Neural cell (in vitro differentiated cells): ENCODE results near the gene CFAP97D1. TPM values are rescaled to one million over a fixed set of nuclear protein-coding genes. Genes with fewer than 3 reads are reported as not detected.

Experiments
- H2AFZ ChIP-seq: fragments of 200-600, 300-800 bp; sonication (generic), shearing (Covaris generic); 2 replicates; pipeline ENCODE4 v1.6.0; 2014; ENCODE audit warnings: low read depth, mild to moderate bottlenecking, antibody characterized with exemption, low read length, moderate library complexity
- H3F3A ChIP-seq: fragments of 200-600 bp; shearing (Covaris generic); 2 replicates; pipeline ENCODE4 v1.6.1; 2016; ENCODE audit warnings: mild to moderate bottlenecking, moderate library complexity, mixed read lengths, antibody characterized with exemption, low read length; ENCODE audit not compliant: insufficient read depth, poor library complexity, severe bottlenecking
- H3K27ac ChIP-seq: fragments of 200-600, 300-800 bp; sonication (generic), shearing (Covaris generic); 2 replicates; pipeline ENCODE4 v1.5.1; 2014; ENCODE audit warnings: mild to moderate bottlenecking, low read length, moderate library complexity
- H3K27me3 ChIP-seq: fragments of 300-800, 200-600 bp; sonication (generic), shearing (Covaris generic); 2 replicates; pipeline ENCODE4 v1.6.0; 2014; ENCODE audit warnings: mild to moderate bottlenecking, low read depth, low read length, moderate library complexity; ENCODE audit not compliant: insufficient read depth
- H3K36me3 ChIP-seq: fragments of 300-800, 200-600 bp; sonication (generic), shearing (Covaris generic); 2 replicates; pipeline ENCODE4 v1.5.1; 2014; ENCODE audit warnings: mild to moderate bottlenecking, antibody characterized with exemption, low read length, moderate library complexity; ENCODE audit not compliant: insufficient read depth
- H3K4me2 ChIP-seq: fragments of 300-800, 200-600 bp; sonication (generic), shearing (Covaris generic); 2 replicates; pipeline ENCODE4 v1.6.0; 2014; ENCODE audit warnings: mild to moderate bottlenecking, low read length
- H3K4me3 ChIP-seq: fragments of 300-800, 200-600 bp; sonication (generic), shearing (Covaris generic); 2 replicates; pipeline ENCODE4 v1.5.1; 2014; ENCODE audit warnings: mild to moderate bottlenecking, low read length, moderate library complexity
- H3K79me2 ChIP-seq: fragments of 200-600 bp; shearing (Covaris generic); replicated peaks from 2 replicates; pipeline ENCODE4 v1.6.0; 2014; ENCODE audit warnings: mild to moderate bottlenecking, low read length, moderate library complexity; ENCODE audit not compliant: insufficient read depth
- H3K9ac ChIP-seq: fragments of 300-800, 200-600 bp; sonication (generic), shearing (Covaris generic); 2 replicates; pipeline ENCODE4 v1.6.1; 2016; ENCODE audit warnings: mild to moderate bottlenecking, low read length, mixed read lengths
- H3K9me2 ChIP-seq: fragments of 200-600 bp; shearing (Covaris generic); 2 replicates; pipeline ENCODE4 v1.6.1; 2016; ENCODE audit warnings: mild to moderate bottlenecking, low read length, mixed read lengths; ENCODE audit not compliant: insufficient read depth
- H3K9me3 ChIP-seq: fragments of 200-600, 300-800 bp; sonication (generic), shearing (Covaris generic); 2 replicates; pipeline ENCODE4 v1.6.1; 2016; ENCODE audit warnings: mild to moderate bottlenecking, mixed run types, low read length, moderate library complexity, mixed read lengths
- H4K20me1 ChIP-seq: fragments of 200-600 bp; shearing (Covaris generic); 2 replicates; pipeline ENCODE4 v1.6.1; 2016; ENCODE audit warnings: mild to moderate bottlenecking, mixed run types; ENCODE audit not compliant: insufficient read depth
- CTCF ChIP-seq: fragments of 450-650 bp; IDR thresholded peaks from 2 replicates; pipeline ENCODE4 v1.5.1; 2014; ENCODE audit warnings: antibody characterized with exemption, mild to moderate bottlenecking, moderate library complexity; ENCODE audit not compliant: poor library complexity, severe bottlenecking
- EP300 ChIP-seq: fragments of 450-650 bp; conservative IDR thresholded peaks from 2 replicates; pipeline ENCODE4 v1.6.1; 2014; ENCODE audit warnings: antibody characterized with exemption, mild to moderate bottlenecking, moderate library complexity; ENCODE audit not compliant: poor library complexity, severe bottlenecking
- EZH2 ChIP-seq: fragments of 200-600, 300-800 bp; shearing (Covaris generic), sonication (generic); IDR thresholded peaks from 2 replicates; pipeline ENCODE4 v1.6.1; 2014; ENCODE audit warnings: antibody characterized with exemption, low read length, borderline replicate concordance, mild to moderate bottlenecking; ENCODE audit not compliant: insufficient read depth, poor library complexity, severe bottlenecking
- MXI1 ChIP-seq: fragments of 450-650 bp; conservative IDR thresholded peaks from 2 replicates; pipeline ENCODE4 v1.6.1; 2014; ENCODE audit warnings: antibody characterized with exemption, mild to moderate bottlenecking; ENCODE audit not compliant: poor library complexity, severe bottlenecking
- POLR2AphosphoS5 ChIP-seq: IDR thresholded peaks from 2 replicates; pipeline ENCODE4 v1.6.1; 2012
- RAD21 ChIP-seq: fragments of 450-650 bp; conservative IDR thresholded peaks from 2 replicates; pipeline ENCODE4 v1.6.1; 2014; ENCODE audit warnings: antibody characterized with exemption, mild to moderate bottlenecking, moderate library complexity
- REST ChIP-seq: IDR thresholded peaks from 2 replicates; pipeline ENCODE4 v1.6.1; 2012; ENCODE audit warnings: borderline replicate concordance
- SMC3 ChIP-seq: fragments of 450-650 bp; conservative IDR thresholded peaks from 2 replicates; pipeline ENCODE4 v1.6.1; 2014; ENCODE audit warnings: antibody characterized with exemption, mild to moderate bottlenecking, moderate library complexity; ENCODE audit not compliant: poor library complexity
- TAF1 ChIP-seq: IDR thresholded peaks from 2 replicates; pipeline ENCODE4 v1.6.1; 2012; ENCODE audit warnings: low read depth
- polyA plus RNA-seq: library from polyadenylated mRNA; depleted of rRNA; stranded (reverse); fragments of >200 nt; gene quantifications from 2 replicates; pipeline ENCODE4 v1.2.3, GENCODE V29; 2014

Gene CFAP97D1
- polyA plus RNA-seq, 1 donor from 2014 or later = 0.09 TPM

- H3F3A ChIP-seq = no peaks in the 10 kb centered on the region
- no peaks in the 10 kb centered on the region for H3K79me2 ChIP-seq
- TF ChIP-seq POLR2AphosphoS5 (no peak), EZH2 (no peak), MXI1 (no peak), CTCF (no peak), REST (no peak), EP300 (no peak)
- H4K20me1 ChIP-seq = no peaks in the 10 kb centered on the region
- H3K9me3 ChIP-seq = no peaks in the 10 kb centered on the region
- no peak overlapping the region for H3K27ac ChIP-seq
- no peak overlapping the region for H3K4me2 ChIP-seq
- H3K4me3 ChIP-seq = no peak overlapping the region
- no peak overlapping the region for H2AFZ ChIP-seq
- no peaks in the 10 kb centered on the region for H3K9me2 ChIP-seq
- H3K27me3 ChIP-seq = no peaks in the 10 kb centered on the region
- H3K9ac ChIP-seq = no peak overlapping the region
- H3K36me3 ChIP-seq = peaks cover 5% of the 10 kb centered on the region
Observed at GRCh38 chr17:43814714-43815113, 34.5 kb downstream of the CFAP97D1 start.

- Histone ChIP-seq H2AFZ (no peak overlapping the region), H3F3A (no peaks in the 10 kb centered on the region), H3K4me3 (no peak overlapping the region), H3K4me2 (no peak overlapping the region), H3K36me3 (peaks cover 5% of the 10 kb centered on the region), H4K20me1 (no peaks in the 10 kb centered on the region), H3K27me3 (no peaks in the 10 kb centered on the region), H3K27ac (no peak overlapping the region), H3K79me2 (no peaks in the 10 kb centered on the region), H3K9ac (no peak overlapping the region), H3K9me2 (no peaks in the 10 kb centered on the region), H3K9me3 (no peaks in the 10 kb centered on the region)
- TF ChIP-seq CTCF (no peak), RAD21 (no peak), SMC3 (no peak), TAF1 (no peak), POLR2AphosphoS5 (no peak), EZH2 (no peak), EP300 (no peak), REST (no peak), MXI1 (no peak)
Observed at GRCh38 chr17:43816336-43817320, 36.4 kb downstream of the CFAP97D1 start.
